Activated effector memory CD4-positive, alpha-beta T cell treated with anti-CD3 and anti-CD28 coated beads, Interleukin-2, amount 50 U/mL, for 16 hours (primary cell): Measurements from ENCODE around the gene RAPGEF4.
"Not testable (repeated sequence)": the region's sequence is repeated elsewhere in the genome, so short reads cannot be mapped to it uniquely, and the experiment has no call there.

Source experiments
- DNase-seq: peaks from one replicate; pipeline ENCODE4 v3.0.0-alpha.2; 2020

RAPGEF4 gene

GRCh38 chr2:172782506-172783164 lies 47.0 kb downstream of the RAPGEF4 start:
- DNase-seq = no peak

GRCh38 chr2:172783165-172783898 lies 47.7 kb downstream of the RAPGEF4 start:
- DNase-seq = no peak

GRCh38 chr2:172788871-172789270 lies 53.2 kb downstream of the RAPGEF4 start:
- DNase-seq = no peak

GRCh38 chr2:172790404-172790803 lies 54.8 kb downstream of the RAPGEF4 start:
- DNase-seq = no peak

- DNase-seq = no peak
Observed at GRCh38 chr2:172791953-172792352, 56.3 kb downstream of the RAPGEF4 start.

GRCh38 chr2:172792711-172793110 lies 57.1 kb downstream of the RAPGEF4 start:
- DNase-seq = no peak

- DNase-seq = not testable (repeated sequence)
Observed at GRCh38 chr2:172803308-172803707, 67.7 kb downstream of the RAPGEF4 start.

- DNase-seq = no peak
Observed at GRCh38 chr2:172804423-172804822, 68.8 kb downstream of the RAPGEF4 start.

GRCh38 chr2:172806493-172806892 lies 70.8 kb downstream of the RAPGEF4 start:
- no peak for DNase-seq

- DNase-seq = no peak
Observed at GRCh38 chr2:172806996-172807395, 71.4 kb downstream of the RAPGEF4 start.

GRCh38 chr2:172808156-172808555 lies 72.5 kb downstream of the RAPGEF4 start:
- DNase-seq = no peak

GRCh38 chr2:172811027-172811426 lies 75.4 kb downstream of the RAPGEF4 start:
- DNase-seq = no peak

- DNase-seq = no peak
Observed at GRCh38 chr2:172812158-172812744, 76.6 kb downstream of the RAPGEF4 start.

- DNase-seq = no peak
Observed at GRCh38 chr2:172813314-172813888, 77.8 kb downstream of the RAPGEF4 start.

- no peak for DNase-seq
Observed at GRCh38 chr2:172817411-172817810, 81.8 kb downstream of the RAPGEF4 start.

- DNase-seq = no peak
Observed at GRCh38 chr2:172819943-172820342, 84.3 kb downstream of the RAPGEF4 start.

- no peak for DNase-seq
Observed at GRCh38 chr2:172821370-172822338, 86.0 kb downstream of the RAPGEF4 start.

GRCh38 chr2:172822585-172822984 lies 86.9 kb downstream of the RAPGEF4 start:
- DNase-seq = no peak

GRCh38 chr2:172823261-172823850 lies 87.7 kb downstream of the RAPGEF4 start:
- DNase-seq = no peak

- DNase-seq = no peak
Observed at GRCh38 chr2:172826522-172826921, 90.9 kb downstream of the RAPGEF4 start.

- no peak for DNase-seq
Observed at GRCh38 chr2:172829229-172829628, 93.6 kb downstream of the RAPGEF4 start.

GRCh38 chr2:172830482-172830881 lies 94.8 kb downstream of the RAPGEF4 start:
- no peak for DNase-seq
